ENCODE results near the gene VWA8. TPM values are rescaled to one million over a fixed set of nuclear protein-coding genes. Genes with fewer than 3 reads are reported as not detected.
"Not testable (repeated sequence)": the region's sequence is repeated elsewhere in the genome, so short reads cannot be mapped to it uniquely, and the experiment has no call there.

Gene VWA8
- polyA plus RNA-seq, 1 donor from 2014 or later, result 3.7 TPM

GRCh38 chr13:41634407-41634806 lies 326.5 kb downstream of the VWA8 start:
- H3K4me1 Mint-ChIP-seq, result no peaks in the 10 kb centered on the region
- H3K36me3 Mint-ChIP-seq, result peaks cover 6% of the 10 kb centered on the region
- H3K27ac Mint-ChIP-seq, result no peak overlapping the region
- no peak overlapping the region for H3K4me3 Mint-ChIP-seq
- no peaks in the 10 kb centered on the region for H3K27me3 Mint-ChIP-seq
- peaks cover 0 to 2% (median 0%) of the 10 kb centered on the region in 3 donors for H3K9me3 Mint-ChIP-seq

- Mint-ChIP-seq H3K27ac (no peak overlapping the region), H3K27me3 (no peaks in the 10 kb centered on the region), H3K4me1 (no peaks in the 10 kb centered on the region), H3K36me3 (peaks cover 6% of the 10 kb centered on the region), H3K4me3 (no peak overlapping the region), H3K9me3 (peaks cover 0 to 2% (median 0%) of the 10 kb centered on the region in 3 donors)
These were observed 327.1 kb downstream of the VWA8 start for GRCh38 chr13:41633776-41634175.

GRCh38 chr13:41631296-41631965 lies 329.5 kb downstream of the VWA8 start:
- Mint-ChIP-seq H3K4me3 (no peak overlapping the region), H3K9me3 (peaks cover 0 to 2% (median 0%) of the 10 kb centered on the region in 3 donors), H3K27me3 (no peaks in the 10 kb centered on the region), H3K36me3 (no peaks in the 10 kb centered on the region), H3K4me1 (no peaks in the 10 kb centered on the region), H3K27ac (no peak overlapping the region)

GRCh38 chr13:41627425-41627824 lies 333.5 kb downstream of the VWA8 start:
- peaks cover 8% of the 10 kb centered on the region for H3K36me3 Mint-ChIP-seq
- no peak overlapping the region for H3K4me3 Mint-ChIP-seq
- no peak overlapping the region for H3K27ac Mint-ChIP-seq
- H3K27me3 Mint-ChIP-seq, result no peaks in the 10 kb centered on the region
- H3K9me3 Mint-ChIP-seq, result peaks cover 0 to 2% (median 0%) of the 10 kb centered on the region in 3 donors
- H3K4me1 Mint-ChIP-seq, result no peaks in the 10 kb centered on the region

GRCh38 chr13:41624041-41624440 lies 336.9 kb downstream of the VWA8 start:
- Mint-ChIP-seq H3K36me3 (peaks cover 8% of the 10 kb centered on the region), H3K4me1 (no peaks in the 10 kb centered on the region), H3K27me3 (no peaks in the 10 kb centered on the region), H3K4me3 (no peak overlapping the region), H3K27ac (no peak overlapping the region), H3K9me3 (peaks cover 0 to 2% (median 1%) of the 10 kb centered on the region in 3 donors)

- H3K9me3 Mint-ChIP-seq, result peaks cover 0 to 3% (median 2%) of the 10 kb centered on the region in 3 donors
- no peaks in the 10 kb centered on the region for H3K4me1 Mint-ChIP-seq
- no peaks in the 10 kb centered on the region for H3K27me3 Mint-ChIP-seq
- H3K36me3 Mint-ChIP-seq, result peaks cover 11% of the 10 kb centered on the region
- H3K4me3 Mint-ChIP-seq, result no peak overlapping the region
- no peak overlapping the region for H3K27ac Mint-ChIP-seq
These were observed 338.2 kb downstream of the VWA8 start for GRCh38 chr13:41622432-41623429.

- peaks cover 11% of the 10 kb centered on the region for H3K36me3 Mint-ChIP-seq
- H3K27ac Mint-ChIP-seq, result no peak overlapping the region
- H3K4me3 Mint-ChIP-seq, result no peak overlapping the region
- no peaks in the 10 kb centered on the region for H3K27me3 Mint-ChIP-seq
- no peaks in the 10 kb centered on the region for H3K4me1 Mint-ChIP-seq
- H3K9me3 Mint-ChIP-seq, result peaks cover 0 to 3% (median 2%) of the 10 kb centered on the region in 3 donors
These were observed 339.0 kb downstream of the VWA8 start for GRCh38 chr13:41621716-41622431.

- H3K9me3 Mint-ChIP-seq, H3K4me1 Mint-ChIP-seq, H3K27ac Mint-ChIP-seq, H3K4me3 Mint-ChIP-seq, H3K36me3 Mint-ChIP-seq, H3K27me3 Mint-ChIP-seq: not testable (repeated sequence)
These were observed 343.3 kb downstream of the VWA8 start for GRCh38 chr13:41617633-41618032.

GRCh38 chr13:41616151-41616550 lies 344.8 kb downstream of the VWA8 start:
- Mint-ChIP-seq H3K27ac (no peak overlapping the region), H3K36me3 (peaks cover 8% of the 10 kb centered on the region), H3K4me3 (no peak overlapping the region), H3K27me3 (no peaks in the 10 kb centered on the region), H3K4me1 (no peaks in the 10 kb centered on the region), H3K9me3 (peaks cover 0 to 3% (median 0%) of the 10 kb centered on the region in 3 donors)

GRCh38 chr13:41615528-41615855 lies 345.4 kb downstream of the VWA8 start:
- Mint-ChIP-seq H3K36me3 (peaks cover 10% of the 10 kb centered on the region), H3K4me3 (no peak overlapping the region), H3K27me3 (no peaks in the 10 kb centered on the region), H3K27ac (no peak overlapping the region), H3K9me3 (peaks cover 0 to 3% (median 0%) of the 10 kb centered on the region in 3 donors), H3K4me1 (no peaks in the 10 kb centered on the region)

- H3K4me1 Mint-ChIP-seq, result no peaks in the 10 kb centered on the region
- H3K27ac Mint-ChIP-seq, result no peak overlapping the region
- peaks cover 0 to 3% (median 0%) of the 10 kb centered on the region in 3 donors for H3K9me3 Mint-ChIP-seq
- H3K4me3 Mint-ChIP-seq, result no peak overlapping the region
- H3K27me3 Mint-ChIP-seq, result no peaks in the 10 kb centered on the region
- H3K36me3 Mint-ChIP-seq, result peaks cover 10% of the 10 kb centered on the region
These were observed 346.0 kb downstream of the VWA8 start for GRCh38 chr13:41614671-41615527.

GRCh38 chr13:41613984-41614661 lies 346.8 kb downstream of the VWA8 start:
- no peak overlapping the region for H3K4me3 Mint-ChIP-seq
- no peaks in the 10 kb centered on the region for H3K4me1 Mint-ChIP-seq
- no peaks in the 10 kb centered on the region for H3K27me3 Mint-ChIP-seq
- peaks cover 10% of the 10 kb centered on the region for H3K36me3 Mint-ChIP-seq
- H3K27ac Mint-ChIP-seq, result no peak overlapping the region
- H3K9me3 Mint-ChIP-seq, result peaks cover 0 to 2% (median 0%) of the 10 kb centered on the region in 3 donors

GRCh38 chr13:41613471-41613870 lies 347.4 kb downstream of the VWA8 start:
- H3K27ac Mint-ChIP-seq, result peak overlapping the region in 1 of 3 donors; percentile 64
- H3K9me3 Mint-ChIP-seq, result no peaks in the 10 kb centered on the region
- H3K27me3 Mint-ChIP-seq, result no peaks in the 10 kb centered on the region
- H3K4me1 Mint-ChIP-seq, result no peaks in the 10 kb centered on the region
- H3K4me3 Mint-ChIP-seq, result no peak overlapping the region
- peaks cover 15% of the 10 kb centered on the region for H3K36me3 Mint-ChIP-seq

- H3K9me3 Mint-ChIP-seq, result no peaks in the 10 kb centered on the region
- H3K4me1 Mint-ChIP-seq, result no peaks in the 10 kb centered on the region
- H3K27me3 Mint-ChIP-seq, result no peaks in the 10 kb centered on the region
- peaks cover 12% of the 10 kb centered on the region for H3K36me3 Mint-ChIP-seq
- H3K4me3 Mint-ChIP-seq, result no peak overlapping the region
- no peak overlapping the region for H3K27ac Mint-ChIP-seq
These were observed 349.5 kb downstream of the VWA8 start for GRCh38 chr13:41611385-41611784.

Data from IgD-negative memory B cell (primary cell).